ENCODE data around the gene DYSF. TPM values are rescaled to one million over a fixed set of nuclear protein-coding genes. Genes with fewer than 3 reads are reported as not detected.

The DYSF gene
- total RNA-seq, 1 experiment from 2014 or later = 0.31 TPM

DNA sequence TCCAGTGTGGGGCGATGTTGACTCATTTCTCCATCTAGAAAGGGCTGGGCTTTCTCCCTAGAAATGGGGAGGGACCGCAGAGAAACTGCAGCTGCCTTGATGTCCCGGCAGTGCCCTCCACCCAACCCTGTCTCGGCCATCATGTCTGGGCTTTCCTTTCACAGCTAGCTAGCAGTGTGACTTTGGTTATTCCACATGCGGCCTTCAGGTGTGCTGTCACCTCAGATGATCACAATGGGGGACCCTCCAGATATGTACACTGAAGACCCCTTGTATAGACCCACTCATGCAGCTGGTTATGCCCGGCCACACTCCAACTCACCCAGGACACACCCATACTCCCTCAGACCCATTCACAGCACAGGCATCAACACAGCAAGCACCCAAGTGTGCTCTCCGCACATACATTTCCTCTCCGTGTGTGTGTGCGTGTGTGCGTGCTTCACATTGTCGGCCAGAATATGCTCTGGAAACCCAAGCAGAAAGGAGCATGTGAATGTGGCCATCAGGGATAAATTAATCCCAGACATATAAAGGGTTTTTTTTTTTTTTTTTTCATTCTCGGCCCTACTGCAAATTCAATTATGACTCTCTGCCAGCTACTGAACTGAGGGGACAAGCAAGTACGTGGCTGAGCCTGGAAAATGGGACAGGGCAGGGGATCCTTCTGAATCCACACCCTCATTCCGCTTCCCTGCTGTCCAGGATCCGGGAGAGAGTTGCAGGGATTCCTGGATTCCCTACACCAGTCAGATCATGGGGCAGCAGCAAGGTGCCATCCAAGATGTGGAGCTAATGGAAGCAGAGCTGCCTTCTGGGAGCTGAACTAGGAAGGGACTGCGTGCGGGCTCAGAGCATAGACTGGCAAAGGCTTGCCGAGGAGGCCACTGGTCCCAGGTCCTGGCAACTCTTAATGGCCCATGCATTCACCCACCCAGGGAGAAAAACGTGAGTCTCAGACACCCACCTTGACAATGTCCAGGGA is 240.2 kb downstream of the DYSF start:
- intact Hi-C loops (cut with micrococcal nuclease; ENCODE audit: unreplicated experiment) = no loop called here
- POLR2A ChIA-PET = no interaction called here
- Histone ChIP-seq H3K27ac (ENCODE audit: low read length) (no peak overlapping the region), H3K27me3 (ENCODE audit: control insufficient read depth, insufficient read depth, low read length) (no peaks in the 10 kb centered on the region; the same call in 1 of the 2 replicates), H3K4me3 (ENCODE audit: low read depth in 2 of 2, low read length in 2 of 2) (no peak overlapping the region), H3K4me1 (ENCODE audit: control insufficient read depth, insufficient read depth, low read length) (peaks cover 3% of the 10 kb centered on the region; the same call in 1 of the 2 replicates), H3K36me3 (ENCODE audit: control insufficient read depth, insufficient read depth, low read length) (no peaks in the 10 kb centered on the region), H3K9me3 (ENCODE audit: control insufficient read depth, insufficient read depth, low read depth, low read length) (no peaks in the 10 kb centered on the region)
- CTCF ChIA-PET = interaction anchor here (0.6 kb wide), 1 partner anchor 263 kb away, joined by 5 read pairs; no protein-coding TSS in a partner anchor
- in situ Hi-C loops (cut with HindIII; ENCODE audit: low pct_unique_long_range_greater_than_20kb, low sequenced_read_pairs) = no loop called here
- BruUV-seq (replicated peaks) = no TSS peak
- DNase-seq (ENCODE audit: low read depth, low spot score) = no peak
- no peak for ATAC-seq
- TF ChIP-seq REST (IDR thresholded peaks at IDR 0.05; ENCODE audit: insufficient read depth in 1 of 2, low read depth in 2 of 2, low read length in 1 of 2) = no peak
- no peak for TF ChIP-seq POLR2AphosphoS5 (IDR thresholded peaks at IDR 0.05; ENCODE audit: low read depth, low read length)
- TF ChIP-seq CTCF (IDR thresholded peaks at IDR 0.05) = no peak
- no peak for TF ChIP-seq TCF7L2 (IDR thresholded peaks at IDR 0.05; ENCODE audit: low read depth, low read length)
- no peak for TF ChIP-seq SIN3A (IDR thresholded peaks at IDR 0.05; ENCODE audit: borderline replicate concordance, insufficient read depth, low read depth, low read length)

GRCh38 chr2:71694501-71695234 is 241.3 kb downstream of the DYSF start:
- intact Hi-C loops (cut with micrococcal nuclease; ENCODE audit: unreplicated experiment) (no loop called here), in situ Hi-C loops (cut with HindIII; ENCODE audit: low pct_unique_long_range_greater_than_20kb, low sequenced_read_pairs) (no loop called here)
- Histone ChIP-seq H3K4me1 (ENCODE audit: control insufficient read depth, insufficient read depth, low read length) (peaks cover 3% of the 10 kb centered on the region; the same call in 1 of the 2 replicates), H3K27me3 (ENCODE audit: control insufficient read depth, insufficient read depth, low read length) (no peaks in the 10 kb centered on the region; the same call in 1 of the 2 replicates), H3K36me3 (ENCODE audit: control insufficient read depth, insufficient read depth, low read length) (no peaks in the 10 kb centered on the region), H3K4me3 (ENCODE audit: low read depth in 2 of 2, low read length in 2 of 2) (no peak overlapping the region), H3K9me3 (ENCODE audit: control insufficient read depth, insufficient read depth, low read depth, low read length) (no peaks in the 10 kb centered on the region), H3K27ac (ENCODE audit: low read length) (no peak overlapping the region)
- DNase-seq (ENCODE audit: low read depth, low spot score) = no peak
- no TSS peak for BruUV-seq (replicated peaks)
- ChIA-PET CTCF (no interaction called here), POLR2A (no interaction called here)
- TF ChIP-seq REST (IDR thresholded peaks at IDR 0.05; ENCODE audit: insufficient read depth in 1 of 2, low read depth in 2 of 2, low read length in 1 of 2) (no peak), SIN3A (IDR thresholded peaks at IDR 0.05; ENCODE audit: borderline replicate concordance, insufficient read depth, low read depth, low read length) (no peak), TCF7L2 (IDR thresholded peaks at IDR 0.05; ENCODE audit: low read depth, low read length) (no peak)
- no peak for ATAC-seq
